ENCODE results near the gene ZNF232.

DNA sequence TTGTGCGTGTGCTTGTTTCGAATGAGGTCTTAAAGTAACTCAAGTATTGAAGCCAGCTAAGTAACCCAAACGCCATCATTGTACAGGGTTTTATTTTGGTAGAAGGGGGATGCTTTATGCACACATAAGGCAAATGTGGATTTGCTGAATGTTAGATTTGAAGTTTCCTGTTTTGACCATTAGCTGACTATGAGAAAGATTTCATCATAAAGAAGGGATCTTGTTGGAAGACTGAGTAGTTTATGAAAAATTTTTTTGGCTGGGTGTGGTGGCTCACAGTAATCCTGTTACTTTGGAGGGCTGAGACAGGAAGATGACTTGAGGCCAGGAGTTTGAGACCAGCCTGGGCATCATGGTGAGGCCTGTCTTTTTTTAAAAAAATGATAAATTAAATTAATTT is 43.4 kb downstream of the ZNF232 start:
- TF ChIP-seq POLR2A (IDR thresholded peaks at IDR 0.05) (no peak), EP300 (IDR thresholded peaks at IDR 0.05) (no peak)
- TF ChIP-seq, protein P1, sequence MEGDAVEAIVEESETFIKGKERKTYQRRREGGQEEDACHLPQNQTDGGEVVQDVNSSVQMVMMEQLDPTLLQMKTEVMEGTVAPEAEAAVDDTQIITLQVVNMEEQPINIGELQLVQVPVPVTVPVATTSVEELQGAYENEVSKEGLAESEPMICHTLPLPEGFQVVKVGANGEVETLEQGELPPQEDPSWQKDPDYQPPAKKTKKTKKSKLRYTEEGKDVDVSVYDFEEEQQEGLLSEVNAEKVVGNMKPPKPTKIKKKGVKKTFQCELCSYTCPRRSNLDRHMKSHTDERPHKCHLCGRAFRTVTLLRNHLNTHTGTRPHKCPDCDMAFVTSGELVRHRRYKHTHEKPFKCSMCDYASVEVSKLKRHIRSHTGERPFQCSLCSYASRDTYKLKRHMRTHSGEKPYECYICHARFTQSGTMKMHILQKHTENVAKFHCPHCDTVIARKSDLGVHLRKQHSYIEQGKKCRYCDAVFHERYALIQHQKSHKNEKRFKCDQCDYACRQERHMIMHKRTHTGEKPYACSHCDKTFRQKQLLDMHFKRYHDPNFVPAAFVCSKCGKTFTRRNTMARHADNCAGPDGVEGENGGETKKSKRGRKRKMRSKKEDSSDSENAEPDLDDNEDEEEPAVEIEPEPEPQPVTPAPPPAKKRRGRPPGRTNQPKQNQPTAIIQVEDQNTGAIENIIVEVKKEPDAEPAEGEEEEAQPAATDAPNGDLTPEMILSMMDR (IDR thresholded peaks at IDR 0.05), result no peak

All from ovary (tissue), 3 donors.